ENCODE results near the gene SLC25A22. TPM values are rescaled to one million over a fixed set of nuclear protein-coding genes. Genes with fewer than 3 reads are reported as not detected.

Gene SLC25A22
- polyA plus RNA-seq, 1 experiment = 25.5 TPM

DNA sequence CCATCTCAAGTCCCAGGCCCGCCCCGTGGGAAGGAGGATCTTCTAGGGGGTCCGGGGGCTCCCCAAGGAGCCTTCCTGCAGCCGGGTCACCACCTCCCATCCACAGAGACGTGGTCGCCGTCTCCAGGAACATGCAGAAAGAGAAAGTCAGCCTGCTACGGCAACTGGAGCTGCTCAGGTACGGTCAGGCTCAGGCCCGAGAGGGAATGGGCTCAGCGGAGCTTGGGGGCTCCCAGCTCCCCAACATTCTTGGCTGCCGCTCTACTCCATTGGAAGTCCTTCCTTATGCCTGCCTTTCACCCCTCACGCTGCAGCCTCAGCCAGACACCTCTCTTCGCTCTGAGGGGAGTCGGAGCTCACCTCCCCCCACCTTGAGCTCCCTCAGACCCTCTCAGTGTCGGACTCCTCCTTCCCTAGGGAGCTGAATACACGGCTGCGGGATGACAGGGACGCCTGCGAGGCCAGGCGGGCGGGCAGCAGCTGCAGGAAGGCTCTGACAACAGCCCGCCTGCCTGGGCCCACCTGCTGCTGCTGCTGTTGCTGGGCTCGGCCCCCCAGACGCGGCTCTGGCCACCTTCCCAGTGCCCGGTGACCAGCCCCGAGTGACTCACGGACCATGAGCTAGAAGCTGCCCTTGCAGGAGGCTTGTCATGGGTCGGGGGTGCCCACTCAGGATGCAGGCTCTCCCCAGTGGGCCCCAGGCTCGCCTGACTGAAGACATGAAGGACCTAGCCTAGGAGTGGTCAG is 33.2 kb upstream of the SLC25A22 start:
- H3K36me3 ChIP-seq (ENCODE audit: control insufficient read depth, insufficient read depth, low read length) = peaks cover 3% of the 10 kb centered on the region
- CTCF ChIA-PET = interaction anchor here (0.5 to 2.5 kb wide), 4 partner anchors 9 to 220 kb away, joined by 4 to 8 read pairs (median 6); partner anchors contain the start of gene PNPLA2
- no peak for TF ChIP-seq CTCF (IDR thresholded peaks at IDR 0.05; ENCODE audit: insufficient read depth, low read depth, low read length)
- DNase-seq (ENCODE audit: low read depth) = no peak
- H3K27me3 ChIP-seq (ENCODE audit: control insufficient read depth, insufficient read depth, low read length) = no peaks in the 10 kb centered on the region
- POLR2A ChIA-PET = no interaction called here
- H3K4me3 ChIP-seq (ENCODE audit: low read depth, low read length) = no peak overlapping the region

DNA sequence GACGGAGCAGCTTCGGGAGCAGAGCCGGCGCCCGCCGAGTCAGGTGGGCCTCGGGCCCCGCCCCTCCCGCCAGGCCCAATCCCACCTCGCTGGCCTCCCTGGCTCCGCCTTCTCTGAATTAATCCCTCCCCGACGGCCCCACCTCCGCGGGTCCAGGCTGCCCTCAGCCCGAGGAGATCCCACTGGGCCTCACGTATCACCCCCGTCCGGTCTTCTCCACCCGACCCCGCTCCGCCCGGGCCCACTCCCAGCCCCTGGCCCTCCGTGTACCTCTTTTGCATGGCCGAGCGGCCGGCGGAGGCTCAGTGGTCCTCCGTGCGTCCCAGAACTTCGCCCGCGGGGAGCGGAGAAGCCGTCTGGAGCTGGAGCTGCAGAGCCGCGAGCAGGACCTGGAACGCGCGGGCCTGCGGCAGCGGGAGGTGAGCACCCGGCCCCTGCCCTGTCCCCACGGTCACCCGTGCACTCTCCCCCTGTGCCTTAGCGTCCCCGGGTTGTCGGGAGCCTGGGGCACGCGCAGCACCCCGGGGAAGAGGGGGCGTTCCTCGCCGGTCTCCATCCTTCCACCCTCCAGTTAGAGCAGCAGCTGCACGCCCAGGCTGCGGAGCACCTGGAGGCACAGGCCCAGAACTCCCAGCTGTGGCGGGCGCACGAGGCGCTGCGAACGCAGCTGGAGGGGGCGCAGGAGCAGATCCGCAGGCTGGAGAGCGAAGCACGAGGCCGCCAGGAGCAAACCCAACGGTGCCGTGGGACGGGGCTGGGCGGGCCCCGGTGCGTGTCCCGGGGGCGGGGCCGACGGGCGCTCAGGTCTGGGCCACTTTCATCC is 32.4 kb upstream of the SLC25A22 start:
- DNase-seq (ENCODE audit: low read depth) = no peak
- Histone ChIP-seq H3K36me3 (ENCODE audit: control insufficient read depth, insufficient read depth, low read length) (peaks cover 3% of the 10 kb centered on the region; the same call in 1 of the 2 replicates), H3K4me3 (ENCODE audit: low read depth, low read length) (peak overlapping the region; percentile 30), H3K27me3 (ENCODE audit: control insufficient read depth, insufficient read depth, low read length) (no peaks in the 10 kb centered on the region)
- CTCF ChIA-PET = interaction anchor here (0.7 to 2.5 kb wide), 4 partner anchors 10 to 221 kb away, joined by 3 to 8 read pairs (median 6); partner anchors contain the start of gene PNPLA2
- POLR2A ChIA-PET = interaction anchor here (1.0 kb wide), 1 partner anchor 12 kb away, joined by 11 read pairs; the partner anchor contains the start of gene PNPLA2
- TF ChIP-seq CTCF (IDR thresholded peaks at IDR 0.05; ENCODE audit: insufficient read depth, low read depth, low read length) = no peak

GRCh38 chr11:829847-830294 is 31.8 kb upstream of the SLC25A22 start:
- DNase-seq (ENCODE audit: low read depth) = no peak
- CTCF ChIA-PET = interaction anchor here (0.7 to 2.5 kb wide), 3 partner anchors 8 to 11 kb away, joined by 3 to 8 read pairs (median 3); partner anchors contain the start of gene PNPLA2
- H3K27me3 ChIP-seq (ENCODE audit: control insufficient read depth, insufficient read depth, low read length) = no peaks in the 10 kb centered on the region
- H3K4me3 ChIP-seq (ENCODE audit: low read depth, low read length) = peak overlapping the region; percentile 23
- POLR2A ChIA-PET = interaction anchor here (0.5 to 1.0 kb wide), 2 partner anchors 11 to 15 kb away, joined by 11 to 13 read pairs; partner anchors contain the start of gene PNPLA2
- H3K36me3 ChIP-seq (ENCODE audit: control insufficient read depth, insufficient read depth, low read length) = peaks cover 8% of the 10 kb centered on the region
- no peak for TF ChIP-seq CTCF (IDR thresholded peaks at IDR 0.05; ENCODE audit: insufficient read depth, low read depth, low read length)

- ChIA-PET POLR2A (interaction anchor here (0.5 to 1.0 kb wide), 3 partner anchors 11 to 35 kb away, joined by 3 to 13 read pairs (median 11); partner anchors contain the start of gene PNPLA2), CTCF (interaction anchor here (0.7 to 2.5 kb wide), 4 partner anchors 9 to 19 kb away, joined by 3 to 8 read pairs (median 3); partner anchors contain the start of gene PNPLA2)
- H3K27me3 ChIP-seq (ENCODE audit: control insufficient read depth, insufficient read depth, low read length) = no peaks in the 10 kb centered on the region
- DNase-seq (ENCODE audit: low read depth) = no peak
- TF ChIP-seq CTCF (IDR thresholded peaks at IDR 0.05; ENCODE audit: insufficient read depth, low read depth, low read length) = no peak
- H3K36me3 ChIP-seq (ENCODE audit: control insufficient read depth, insufficient read depth, low read length) = peaks cover 14% of the 10 kb centered on the region
- H3K4me3 ChIP-seq (ENCODE audit: low read depth, low read length) = peak overlapping the region; percentile 23; the same call in 1 of the 2 replicates
These were observed 31.2 kb upstream of the SLC25A22 start for GRCh38 chr11:829176-829846.

All from BJ (cell line).